ENCODE data around the gene COMMD4.
"Not testable (repeated sequence)": the region's sequence is repeated elsewhere in the genome, so short reads cannot be mapped to it uniquely, and the experiment has no call there.

COMMD4 gene

GRCh38 chr15:75380773-75381172, 44.9 kb downstream of the COMMD4 start:
- TF ChIP-seq, protein P1, sequence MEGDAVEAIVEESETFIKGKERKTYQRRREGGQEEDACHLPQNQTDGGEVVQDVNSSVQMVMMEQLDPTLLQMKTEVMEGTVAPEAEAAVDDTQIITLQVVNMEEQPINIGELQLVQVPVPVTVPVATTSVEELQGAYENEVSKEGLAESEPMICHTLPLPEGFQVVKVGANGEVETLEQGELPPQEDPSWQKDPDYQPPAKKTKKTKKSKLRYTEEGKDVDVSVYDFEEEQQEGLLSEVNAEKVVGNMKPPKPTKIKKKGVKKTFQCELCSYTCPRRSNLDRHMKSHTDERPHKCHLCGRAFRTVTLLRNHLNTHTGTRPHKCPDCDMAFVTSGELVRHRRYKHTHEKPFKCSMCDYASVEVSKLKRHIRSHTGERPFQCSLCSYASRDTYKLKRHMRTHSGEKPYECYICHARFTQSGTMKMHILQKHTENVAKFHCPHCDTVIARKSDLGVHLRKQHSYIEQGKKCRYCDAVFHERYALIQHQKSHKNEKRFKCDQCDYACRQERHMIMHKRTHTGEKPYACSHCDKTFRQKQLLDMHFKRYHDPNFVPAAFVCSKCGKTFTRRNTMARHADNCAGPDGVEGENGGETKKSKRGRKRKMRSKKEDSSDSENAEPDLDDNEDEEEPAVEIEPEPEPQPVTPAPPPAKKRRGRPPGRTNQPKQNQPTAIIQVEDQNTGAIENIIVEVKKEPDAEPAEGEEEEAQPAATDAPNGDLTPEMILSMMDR (IDR thresholded peaks at IDR 0.05; ENCODE audit: low read depth, low read length), result no peak
- in situ Hi-C loops (cut with HindIII; ENCODE audit: low sequenced_read_pairs), result no loop called here
- H3K4me3 ChIP-seq (ENCODE audit: low read depth, low read length), result no peak overlapping the region
- DNase-seq (ENCODE audit: low read depth, low spot score), result no peak

- H3K4me3 ChIP-seq (ENCODE audit: low read depth, low read length); in situ Hi-C loops (cut with HindIII; ENCODE audit: low sequenced_read_pairs); DNase-seq (ENCODE audit: low read depth, low spot score): not testable (repeated sequence)
Observed at GRCh38 chr15:75383986-75384385, 48.1 kb downstream of the COMMD4 start.

Measured in astrocyte of the spinal cord (primary cell).